NB4 (cell line): ENCODE data around the gene TFEB.

Experiments
- CTCF ChIP-seq: IDR thresholded peaks from one replicate; pipeline ENCODE4 v1.5.1; 2012; ENCODE audit warnings: low read depth, low read length
- POLR2A ChIP-seq: IDR thresholded peaks from 2 replicates; pipeline ENCODE4 v1.6.1; 2011; ENCODE audit warnings: mild to moderate bottlenecking; ENCODE audit not compliant: insufficient read length; ENCODE audit errors: extremely low read depth
- TF ChIP-seq, protein P1 (sequence below): IDR thresholded peaks from 2 replicates; pipeline ENCODE4 v1.6.1; 2011; ENCODE audit warnings: low read depth, low read length

GRCh38 chr6:41758641-41759035 is 23.2 kb upstream of the TFEB start:
- TF ChIP-seq CTCF (no peak), POLR2A (no peak)
- TF ChIP-seq, protein P1, sequence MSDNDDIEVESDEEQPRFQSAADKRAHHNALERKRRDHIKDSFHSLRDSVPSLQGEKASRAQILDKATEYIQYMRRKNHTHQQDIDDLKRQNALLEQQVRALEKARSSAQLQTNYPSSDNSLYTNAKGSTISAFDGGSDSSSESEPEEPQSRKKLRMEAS, result no peak
